Neural crest cell (in vitro differentiated cells): ENCODE data around the gene CNGA4. TPM values are rescaled to one million over a fixed set of nuclear protein-coding genes. Genes with fewer than 3 reads are reported as not detected.
"Not testable (repeated sequence)": the region's sequence is repeated elsewhere in the genome, so short reads cannot be mapped to it uniquely, and the experiment has no call there.

ENCODE experiments used
- DNase-seq: peaks from one replicate; pipeline ENCODE4 v3.0.0; 2021; ENCODE audit warnings: low read depth, mixed read lengths, low spot score
- H3K27ac Mint-ChIP-seq: one replicate; pipeline ENCODE4 v1.8.0; 2021; ENCODE audit warnings: mild to moderate bottlenecking, mixed read lengths; ENCODE audit not compliant: unreplicated experiment
- H3K27me3 Mint-ChIP-seq: 2 replicates; pipeline ENCODE4 v1.8.0; 2021; ENCODE audit warnings: low read depth, mild to moderate bottlenecking, mixed read lengths
- H3K36me3 Mint-ChIP-seq: 2 replicates; pipeline ENCODE4 v1.8.0; 2021; ENCODE audit warnings: low read depth, mild to moderate bottlenecking, mixed read lengths
- H3K4me1 Mint-ChIP-seq: 2 replicates; pipeline ENCODE4 v1.8.0; 2021; ENCODE audit warnings: mixed read lengths
- H3K4me3 Mint-ChIP-seq: one replicate; pipeline ENCODE4 v1.8.0; 2021; ENCODE audit warnings: mild to moderate bottlenecking, mixed read lengths
- H3K9me3 Mint-ChIP-seq: 2 replicates; pipeline ENCODE4 v1.8.0; 2021; ENCODE audit warnings: mixed read lengths
- total RNA-seq: library from RNA; stranded (reverse); gene quantifications from 2 replicates; pipeline ENCODE4 v1.2.1, GENCODE V29; 2021
- TF ChIP-seq, protein P1 (sequence below): fragments of 200-600 bp; sonication (generic); conservative IDR thresholded peaks from 2 replicates; pipeline ENCODE4 v1.5.0; 2021; ENCODE audit warnings: antibody characterized with exemption, mild to moderate bottlenecking

CNGA4 gene
- total RNA-seq, 1 donor from 2014 or later, result 0.16 TPM

GRCh38 chr11:6273188-6273587 lies 34.3 kb downstream of the CNGA4 start:
- H3K9me3 Mint-ChIP-seq, result peaks cover 4% of the 10 kb centered on the region
- H3K4me3 Mint-ChIP-seq, result no peak overlapping the region
- no peaks in the 10 kb centered on the region for H3K36me3 Mint-ChIP-seq
- DNase-seq, result no peak
- peaks cover 16% of the 10 kb centered on the region for H3K27me3 Mint-ChIP-seq
- no peak overlapping the region for H3K27ac Mint-ChIP-seq
- TF ChIP-seq, protein P1, sequence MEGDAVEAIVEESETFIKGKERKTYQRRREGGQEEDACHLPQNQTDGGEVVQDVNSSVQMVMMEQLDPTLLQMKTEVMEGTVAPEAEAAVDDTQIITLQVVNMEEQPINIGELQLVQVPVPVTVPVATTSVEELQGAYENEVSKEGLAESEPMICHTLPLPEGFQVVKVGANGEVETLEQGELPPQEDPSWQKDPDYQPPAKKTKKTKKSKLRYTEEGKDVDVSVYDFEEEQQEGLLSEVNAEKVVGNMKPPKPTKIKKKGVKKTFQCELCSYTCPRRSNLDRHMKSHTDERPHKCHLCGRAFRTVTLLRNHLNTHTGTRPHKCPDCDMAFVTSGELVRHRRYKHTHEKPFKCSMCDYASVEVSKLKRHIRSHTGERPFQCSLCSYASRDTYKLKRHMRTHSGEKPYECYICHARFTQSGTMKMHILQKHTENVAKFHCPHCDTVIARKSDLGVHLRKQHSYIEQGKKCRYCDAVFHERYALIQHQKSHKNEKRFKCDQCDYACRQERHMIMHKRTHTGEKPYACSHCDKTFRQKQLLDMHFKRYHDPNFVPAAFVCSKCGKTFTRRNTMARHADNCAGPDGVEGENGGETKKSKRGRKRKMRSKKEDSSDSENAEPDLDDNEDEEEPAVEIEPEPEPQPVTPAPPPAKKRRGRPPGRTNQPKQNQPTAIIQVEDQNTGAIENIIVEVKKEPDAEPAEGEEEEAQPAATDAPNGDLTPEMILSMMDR, result no peak
- no peaks in the 10 kb centered on the region for H3K4me1 Mint-ChIP-seq

GRCh38 chr11:6280809-6281208 lies 41.9 kb downstream of the CNGA4 start:
- H3K36me3 Mint-ChIP-seq, H3K4me1 Mint-ChIP-seq, DNase-seq, H3K27ac Mint-ChIP-seq, H3K9me3 Mint-ChIP-seq, H3K4me3 Mint-ChIP-seq: not testable (repeated sequence)
- peaks cover 14% of the 10 kb centered on the region for H3K27me3 Mint-ChIP-seq

- Mint-ChIP-seq H3K27me3 (peaks cover 14% of the 10 kb centered on the region), H3K9me3 (no peaks in the 10 kb centered on the region)
Observed at GRCh38 chr11:6283453-6284023, 44.6 kb downstream of the CNGA4 start.

GRCh38 chr11:6284250-6284649 lies 45.4 kb downstream of the CNGA4 start:
- no peak for DNase-seq
- H3K9me3 Mint-ChIP-seq, result no peaks in the 10 kb centered on the region
- TF ChIP-seq, protein P1, result no peak
- peaks cover 16% of the 10 kb centered on the region for H3K27me3 Mint-ChIP-seq
- H3K4me1 Mint-ChIP-seq, result peaks cover 10% of the 10 kb centered on the region
- H3K4me3 Mint-ChIP-seq, result no peak overlapping the region
- no peak overlapping the region for H3K27ac Mint-ChIP-seq
- no peaks in the 10 kb centered on the region for H3K36me3 Mint-ChIP-seq

More at GRCh38 chr11:6283453-6284023, 44.6 kb downstream of the CNGA4 start:
- DNase-seq, result no peak
- Mint-ChIP-seq H3K36me3 (no peaks in the 10 kb centered on the region), H3K4me3 (no peak overlapping the region), H3K27ac (no peak overlapping the region), H3K4me1 (peaks cover 10% of the 10 kb centered on the region)
- TF ChIP-seq, protein P1, result no peak

- DNase-seq, result no peak
Observed at GRCh38 chr11:6285019-6285418, 46.1 kb downstream of the CNGA4 start.

More at GRCh38 chr11:6285019-6285418, 46.1 kb downstream of the CNGA4 start:
- peaks cover 24% of the 10 kb centered on the region for H3K27me3 Mint-ChIP-seq
- H3K27ac Mint-ChIP-seq, result no peak overlapping the region
- no peaks in the 10 kb centered on the region for H3K36me3 Mint-ChIP-seq
- no peak overlapping the region for H3K4me3 Mint-ChIP-seq
- TF ChIP-seq, protein P1, result no peak
- H3K4me1 Mint-ChIP-seq, result peaks cover 10% of the 10 kb centered on the region
- no peaks in the 10 kb centered on the region for H3K9me3 Mint-ChIP-seq

Other genes starting within 250 kb of the CNGA4 start
- gene OR56A4, start 232.1 kb upstream of the CNGA4 start, total RNA-seq, result 0.25 and 0.26 TPM in 2 replicates
- gene OR56A1, start 208.3 kb upstream of the CNGA4 start, total RNA-seq, result 0.14 and 0.16 TPM in 2 replicates
- gene OR56B4, start 131.4 kb upstream of the CNGA4 start, total RNA-seq, result not detected in 2 replicates
- not detected in 2 replicates for gene OR52B2, start 68.8 kb upstream of the CNGA4 start, total RNA-seq
- gene OR52W1, start 39.9 kb upstream of the CNGA4 start, total RNA-seq, result not detected in 2 replicates
- not detected in 2 replicates for gene C11orf42, start 33.5 kb upstream of the CNGA4 start, total RNA-seq
- 25.3 and 25.5 TPM in 2 replicates for gene FHIP1B, start 4.5 kb upstream of the CNGA4 start, total RNA-seq
- 0.51 TPM in 1 of 2 replicates, not detected in the other for gene CCKBR, start 20.7 kb downstream of the CNGA4 start, total RNA-seq
- gene CAVIN3, start 81.4 kb downstream of the CNGA4 start, total RNA-seq, result 5.8 and 9.9 TPM in 2 replicates
- 14.6 and 17.7 TPM in 2 replicates for gene SMPD1, start 151.4 kb downstream of the CNGA4 start, total RNA-seq
- gene APBB1, start 180.0 kb downstream of the CNGA4 start, total RNA-seq, result 86.9 and 90.0 TPM in 2 replicates
- 4.3 and 6.0 TPM in 2 replicates for gene HPX, start 201.9 kb downstream of the CNGA4 start, total RNA-seq
- gene TRIM3, start 234.9 kb downstream of the CNGA4 start, total RNA-seq, result 20.6 and 26.2 TPM in 2 replicates
- gene ARFIP2, start 242.2 kb downstream of the CNGA4 start, total RNA-seq, result 52.4 and 57.1 TPM in 2 replicates
- gene TIMM10B, start 242.4 kb downstream of the CNGA4 start, total RNA-seq, result 43.6 and 47.6 TPM in 2 replicates